Colonic mucosa (tissue), 4 donors: ENCODE data around the gene FAM43B. TPM values are rescaled to one million over a fixed set of nuclear protein-coding genes. Genes with fewer than 3 reads are reported as not detected.

Experiments used
- DNase-seq: peaks from one replicate; pipeline ENCODE4 v3.0.0-alpha.2; 2020
- H3K27ac ChIP-seq: fragments of 200-600 bp; one replicate; pipeline ENCODE4 v1.8.0; 2021
- H3K27me3 ChIP-seq: fragments of 200-600 bp; one replicate; pipeline ENCODE4 v1.8.0; 2021
- H3K36me3 ChIP-seq: fragments of 200-600 bp; one replicate; pipeline ENCODE4 v1.8.0; 2021
- H3K4me1 ChIP-seq: fragments of 200-600 bp; one replicate; pipeline ENCODE4 v1.8.0; 2021; ENCODE audit warnings: mild to moderate bottlenecking
- H3K4me3 ChIP-seq: fragments of 200-600 bp; one replicate; pipeline ENCODE4 v1.8.0; 2021
- H3K9ac ChIP-seq, 2 donors: one replicate each; pipeline ENCODE4 v1.7.0; 2013; ENCODE audit warnings: control low read depth in 2 of 2, low read depth in 2 of 2, low read length in 2 of 2
- H3K9me3 ChIP-seq: fragments of 200-600 bp; one replicate; pipeline ENCODE4 v1.8.0; 2021
- CTCF ChIP-seq: fragments of 200-600 bp; IDR thresholded peaks from one replicate; pipeline ENCODE4 v1.8.0; 2022; ENCODE audit warnings: antibody characterized with exemption, mild to moderate bottlenecking
- intact Hi-C: fragments of 100-400 bp; cut with DNase I; formaldehyde crosslinking; loops from one replicate; pipeline ENCODE4 v1.14.1; 2022
- total RNA-seq, 2 donors: library from RNA; stranded (reverse); fragmentation: NEBNext Ultra II Directional in 1 of 2; extraction: Animal tissue kit (Norgen Biotek cat#: 25700) in 1 of 2; gene quantifications; one replicate each; pipeline ENCODE4 v1.2.1, GENCODE V29; 2021
- donor health status: healthy.
- donor health status: DM: no; HTN: no; CAD: no.
- donor health status: DM: no; HTN: no; CAD: no.

FAM43B gene
- total RNA-seq, 2 donors from 2014 or later, result 0.16 to 0.27 TPM

- no peak overlapping the region for H3K27ac ChIP-seq
- H3K9me3 ChIP-seq, result no peaks in the 10 kb centered on the region
- peaks cover 3% of the 10 kb centered on the region for H3K27me3 ChIP-seq
- H3K4me3 ChIP-seq, result no peak overlapping the region
- TF ChIP-seq CTCF, result no peak
- intact Hi-C loops, result no loop called here
- H3K4me1 ChIP-seq, result no peaks in the 10 kb centered on the region
- H3K36me3 ChIP-seq, result no peaks in the 10 kb centered on the region
- no peak overlapping the region for H3K9ac ChIP-seq
- no peak for DNase-seq
These were observed 22.1 kb upstream of the FAM43B start for GRCh38 chr1:20530306-20530705.

GRCh38 chr1:20530901-20531300 is 21.5 kb upstream of the FAM43B start:
- Histone ChIP-seq H3K27ac (no peak overlapping the region), H3K36me3 (no peaks in the 10 kb centered on the region), H3K4me3 (no peak overlapping the region), H3K9ac (no peak overlapping the region), H3K9me3 (no peaks in the 10 kb centered on the region), H3K4me1 (no peaks in the 10 kb centered on the region), H3K27me3 (peaks cover 3% of the 10 kb centered on the region)
- intact Hi-C loops, result no loop called here
- no peak for TF ChIP-seq CTCF
- DNase-seq, result no peak

GRCh38 chr1:20533635-20534034 is 18.7 kb upstream of the FAM43B start:
- Histone ChIP-seq H3K36me3 (no peaks in the 10 kb centered on the region), H3K27ac (no peak overlapping the region), H3K9me3 (no peaks in the 10 kb centered on the region), H3K4me3 (no peak overlapping the region), H3K9ac (no peak overlapping the region), H3K4me1 (no peaks in the 10 kb centered on the region), H3K27me3 (peaks cover 3% of the 10 kb centered on the region)
- intact Hi-C loops, result no loop called here
- DNase-seq, result no peak
- TF ChIP-seq CTCF, result no peak

- Histone ChIP-seq H3K36me3 (no peaks in the 10 kb centered on the region), H3K9me3 (no peaks in the 10 kb centered on the region), H3K27ac (no peak overlapping the region), H3K4me3 (no peak overlapping the region), H3K4me1 (no peaks in the 10 kb centered on the region), H3K9ac (no peak overlapping the region), H3K27me3 (peaks cover 3% of the 10 kb centered on the region)
- intact Hi-C loops, result no loop called here
- TF ChIP-seq CTCF, result no peak
- no peak for DNase-seq
These were observed 17.5 kb upstream of the FAM43B start for GRCh38 chr1:20534659-20535417.

GRCh38 chr1:20538227-20538626 is 14.1 kb upstream of the FAM43B start:
- TF ChIP-seq CTCF, result no peak
- Histone ChIP-seq H3K4me1 (no peaks in the 10 kb centered on the region), H3K9ac (no peak overlapping the region), H3K4me3 (no peak overlapping the region), H3K27ac (no peak overlapping the region), H3K9me3 (no peaks in the 10 kb centered on the region), H3K36me3 (no peaks in the 10 kb centered on the region), H3K27me3 (no peaks in the 10 kb centered on the region)
- intact Hi-C loops, result no loop called here
- no peak for DNase-seq
